ENCODE results near the gene GKN1.

DNA sequence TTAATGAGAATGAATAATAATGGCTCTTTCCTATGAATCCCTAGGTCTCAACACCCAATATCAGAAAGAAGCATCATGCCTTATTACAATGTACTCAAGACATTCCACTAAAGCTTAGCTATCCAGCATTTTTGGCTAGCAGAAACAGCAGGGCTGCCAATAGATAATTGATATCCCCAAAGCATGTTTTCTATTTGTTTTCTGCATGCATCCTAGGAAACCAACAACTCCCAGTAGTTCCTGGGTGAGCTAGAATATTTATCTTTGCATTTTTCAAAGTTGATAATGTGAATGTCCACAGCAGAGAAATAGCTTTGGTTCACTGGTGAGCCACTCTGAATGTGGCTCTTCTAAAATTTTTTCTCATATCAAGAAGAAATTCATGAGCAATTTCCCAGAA is 32.7 kb downstream of the GKN1 start:
- TF ChIP-seq, protein P1, sequence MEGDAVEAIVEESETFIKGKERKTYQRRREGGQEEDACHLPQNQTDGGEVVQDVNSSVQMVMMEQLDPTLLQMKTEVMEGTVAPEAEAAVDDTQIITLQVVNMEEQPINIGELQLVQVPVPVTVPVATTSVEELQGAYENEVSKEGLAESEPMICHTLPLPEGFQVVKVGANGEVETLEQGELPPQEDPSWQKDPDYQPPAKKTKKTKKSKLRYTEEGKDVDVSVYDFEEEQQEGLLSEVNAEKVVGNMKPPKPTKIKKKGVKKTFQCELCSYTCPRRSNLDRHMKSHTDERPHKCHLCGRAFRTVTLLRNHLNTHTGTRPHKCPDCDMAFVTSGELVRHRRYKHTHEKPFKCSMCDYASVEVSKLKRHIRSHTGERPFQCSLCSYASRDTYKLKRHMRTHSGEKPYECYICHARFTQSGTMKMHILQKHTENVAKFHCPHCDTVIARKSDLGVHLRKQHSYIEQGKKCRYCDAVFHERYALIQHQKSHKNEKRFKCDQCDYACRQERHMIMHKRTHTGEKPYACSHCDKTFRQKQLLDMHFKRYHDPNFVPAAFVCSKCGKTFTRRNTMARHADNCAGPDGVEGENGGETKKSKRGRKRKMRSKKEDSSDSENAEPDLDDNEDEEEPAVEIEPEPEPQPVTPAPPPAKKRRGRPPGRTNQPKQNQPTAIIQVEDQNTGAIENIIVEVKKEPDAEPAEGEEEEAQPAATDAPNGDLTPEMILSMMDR (IDR thresholded peaks at IDR 0.05; ENCODE audit: low read depth, low read length), result no peak
- TF ChIP-seq POLR2A (IDR thresholded peaks at IDR 0.05; ENCODE audit: extremely low read depth, insufficient read length), result no peak
